ENCODE measurements around the gene CLIP3. TPM values are rescaled to one million over a fixed set of nuclear protein-coding genes. Genes with fewer than 3 reads are reported as not detected.
A peak's percentile ranks its signal among the peaks of the same experiment; 100 is the strongest.

Gene CLIP3
- total and polyA plus RNA-seq, 7 experiments from 2014 or later = 1.1 to 5.2 (median 3.1) TPM

GRCh38 chr19:36001605-36002004, 31.1 kb downstream of the CLIP3 start:
- POLR2A ChIA-PET = interaction anchor here (1.0 kb wide), 1 partner anchor 93 kb away, joined by 3 read pairs; no protein-coding TSS in a partner anchor
- peaks cover 14 to 34% (median 20%) of the 10 kb centered on the region in 7 donors for H3K4me1 Mint-ChIP-seq

GRCh38 chr19:35996777-35997176, 35.9 kb downstream of the CLIP3 start:
- intact Hi-C loops (cut with micrococcal nuclease) = loop anchor here in 1 of 2 donors (5.0 kb wide), 2 partner anchors 44 to 216 kb away; partner anchors contain the start of gene ZNF565
- peaks cover 0 to 10% (median 0%) of the 10 kb centered on the region in 3 experiments for H3K36me3 ChIP-seq (ENCODE audit: control insufficient read depth in 2 of 3, insufficient read depth in 3 of 3, low read length in 3 of 3)
- H3K9me3 Mint-ChIP-seq = no peaks in the 10 kb centered on the region
- H3K27ac Mint-ChIP-seq = peak overlapping the region; percentile 71 to 91 (median 83)
- DNase-seq = no peak
- no peaks in the 10 kb centered on the region for H3K27me3 ChIP-seq (ENCODE audit: control insufficient read depth in 2 of 2, insufficient read depth in 2 of 2, low read length in 2 of 2)
- ChIA-PET POLR2A (interaction anchor here (0.6 to 2.7 kb wide), 4 partner anchors 44 to 148 kb away, joined by 5 to 11 read pairs (median 6); no protein-coding TSS in a partner anchor), CTCF (interaction anchor here (0.8 to 1.2 kb wide), 2 partner anchors 39 to 57 kb away, joined by 3 to 5 read pairs; partner anchors contain the start of gene THAP8)
- no peaks in the 10 kb centered on the region for H3K9me3 ChIP-seq (ENCODE audit: control insufficient read depth in 2 of 3, low read length in 3 of 3)
- H3K27me3 Mint-ChIP-seq = no peaks in the 10 kb centered on the region
- H3K4me1 Mint-ChIP-seq = peaks cover 22 to 51% (median 35%) of the 10 kb centered on the region in 7 donors
- H3K4me3 ChIP-seq (ENCODE audit: low read length) = peak overlapping the region; percentile 84
- peak overlapping the region; percentile 74 for H3K27ac ChIP-seq (ENCODE audit: low read depth, low read length)
- H3K36me3 Mint-ChIP-seq = peaks cover 0 to 7% (median 6%) of the 10 kb centered on the region in 5 donors
- H3K4me1 ChIP-seq (ENCODE audit: control insufficient read depth in 2 of 2, insufficient read depth in 2 of 2, low read length in 2 of 2) = peaks cover 11 to 16% of the 10 kb centered on the region in 2 donors
- no peak for ATAC-seq
- peak overlapping the region; percentile 84 to 99 (median 90) for H3K4me3 Mint-ChIP-seq

More at GRCh38 chr19:36001605-36002004, 31.1 kb downstream of the CLIP3 start:
- Histone ChIP-seq H3K36me3 (ENCODE audit: control insufficient read depth in 2 of 3, insufficient read depth in 3 of 3, low read length in 3 of 3) (peaks cover 0 to 10% (median 0%) of the 10 kb centered on the region in 3 experiments), H3K4me1 (ENCODE audit: control insufficient read depth in 2 of 2, insufficient read depth in 2 of 2, low read length in 2 of 2) (peaks cover 1 to 6% of the 10 kb centered on the region in 2 donors), H3K4me3 (ENCODE audit: low read length) (no peak overlapping the region), H3K27ac (ENCODE audit: low read depth, low read length) (no peak overlapping the region), H3K27me3 (ENCODE audit: control insufficient read depth in 2 of 2, insufficient read depth in 2 of 2, low read length in 2 of 2) (no peaks in the 10 kb centered on the region), H3K9me3 (ENCODE audit: control insufficient read depth in 2 of 3, low read length in 3 of 3) (no peaks in the 10 kb centered on the region)
- intact Hi-C loops (cut with micrococcal nuclease) = no loop called here
- no peak for ATAC-seq
- H3K27me3 Mint-ChIP-seq = no peaks in the 10 kb centered on the region
- peaks cover 0 to 10% (median 6%) of the 10 kb centered on the region in 5 donors for H3K36me3 Mint-ChIP-seq
- DNase-seq = no peak
- H3K27ac Mint-ChIP-seq = no peak overlapping the region
- H3K9me3 Mint-ChIP-seq = no peaks in the 10 kb centered on the region
- CTCF ChIA-PET = no interaction called here
- H3K4me3 Mint-ChIP-seq = no peak overlapping the region

- Mint-ChIP-seq H3K36me3 (peaks cover 0 to 7% (median 3%) of the 10 kb centered on the region in 5 donors), H3K9me3 (no peaks in the 10 kb centered on the region), H3K4me3 (peak within 1 kb of the TSS; percentile 89 to 99 (median 96)), H3K27ac (peak within 1 kb of the TSS; percentile 90 to 97 (median 95)), H3K4me1 (peaks cover 22 to 44% (median 33%) of the 10 kb centered on the region in 7 donors), H3K27me3 (no peaks in the 10 kb centered on the region)
- peaks cover 11 to 16% of the 10 kb centered on the region in 2 donors for H3K4me1 ChIP-seq (ENCODE audit: control insufficient read depth in 2 of 2, insufficient read depth in 2 of 2, low read length in 2 of 2)
- ChIA-PET POLR2A (interaction anchor here (0.6 to 2.7 kb wide), 12 partner anchors 13 to 335 kb away, joined by 3 to 11 read pairs (median 3); partner anchors contain the start of genes ALKBH6, POLR2I, SYNE4 and TBCB), CTCF (interaction anchor here (0.6 to 1.2 kb wide), 3 partner anchors 37 to 81 kb away, joined by 3 to 5 read pairs (median 3); no protein-coding TSS in a partner anchor)
- H3K27ac ChIP-seq (ENCODE audit: low read depth, low read length) = peak within 1 kb of the TSS; percentile 74
- H3K27me3 ChIP-seq (ENCODE audit: control insufficient read depth in 2 of 2, insufficient read depth in 2 of 2, low read length in 2 of 2) = no peaks in the 10 kb centered on the region
- H3K9me3 ChIP-seq (ENCODE audit: control insufficient read depth in 2 of 3, low read length in 3 of 3) = no peaks in the 10 kb centered on the region
- H3K36me3 ChIP-seq (ENCODE audit: control insufficient read depth in 2 of 3, insufficient read depth in 3 of 3, low read length in 3 of 3) = no peaks in the 10 kb centered on the region
- intact Hi-C loops (cut with micrococcal nuclease) = loop anchor here (1.0 to 5.0 kb wide), 7 partner anchors 19 to 217 kb away; partner anchors contain the start of genes ALKBH6 (in 2 of the 2), THAP8 (in 2 of the 2), WDR62 (in 2 of the 2) and TBCB (in 1 of the 2)
- peak within 1 kb of the TSS; percentile 84 for H3K4me3 ChIP-seq (ENCODE audit: low read length)
- DNase-seq = peak; percentile 77 to 94 (median 87)
- peak; percentile 96 for ATAC-seq
These were observed 37.4 kb downstream of the CLIP3 start, which contains the start of gene SDHAF1 for GRCh38 chr19:35995048-35995993. SDHAF1 (plus strand) TSS chr19:35995188; CDS start chr19:35995275, 87 bp downstream.

GRCh38 chr19:35993923-35994598, 38.6 kb downstream of the CLIP3 start:
- Mint-ChIP-seq H3K4me3 (peak overlapping the region; percentile 71 to 96 (median 86)), H3K27ac (peak overlapping the region in 7 of 9 donors; percentile 38 to 93 (median 78)), H3K27me3 (no peaks in the 10 kb centered on the region), H3K9me3 (no peaks in the 10 kb centered on the region), H3K4me1 (peaks cover 18 to 33% (median 27%) of the 10 kb centered on the region in 7 donors), H3K36me3 (peaks cover 0 to 7% (median 3%) of the 10 kb centered on the region in 5 donors)
- DNase-seq (peak in 2 of 9 donors; percentile 15 to 34), ATAC-seq (no peak)
- H3K4me3 ChIP-seq (ENCODE audit: low read length) = peak overlapping the region; percentile 16
- H3K9me3 ChIP-seq (ENCODE audit: control insufficient read depth in 2 of 3, low read length in 3 of 3) = no peaks in the 10 kb centered on the region
- H3K27ac ChIP-seq (ENCODE audit: low read depth, low read length) = peak overlapping the region; percentile 74
- no peaks in the 10 kb centered on the region for H3K27me3 ChIP-seq (ENCODE audit: control insufficient read depth in 2 of 2, insufficient read depth in 2 of 2, low read length in 2 of 2)
- ChIA-PET POLR2A (interaction anchor here (0.6 to 2.7 kb wide), 10 partner anchors 14 to 246 kb away, joined by 3 to 11 read pairs (median 4); partner anchors contain the start of genes ALKBH6, LIN37, POLR2I and SYNE4), CTCF (interaction anchor here (1.4 kb wide), 1 partner anchor 18 kb away, joined by 4 read pairs; no protein-coding TSS in a partner anchor)
- peaks cover 11 to 15% of the 10 kb centered on the region in 2 donors for H3K4me1 ChIP-seq (ENCODE audit: control insufficient read depth in 2 of 2, insufficient read depth in 2 of 2, low read length in 2 of 2)
- intact Hi-C loops (cut with micrococcal nuclease) = no loop called here
- H3K36me3 ChIP-seq (ENCODE audit: control insufficient read depth in 2 of 3, insufficient read depth in 3 of 3, low read length in 3 of 3) = no peaks in the 10 kb centered on the region

GRCh38 chr19:35992907-35993765, 39.5 kb downstream of the CLIP3 start:
- H3K4me3 Mint-ChIP-seq = peak overlapping the region in 8 of 10 donors; percentile 4 to 93 (median 44)
- CTCF ChIA-PET = interaction anchor here (1.4 kb wide), 1 partner anchor 19 kb away, joined by 4 read pairs; no protein-coding TSS in a partner anchor
- peaks cover 11 to 12% of the 10 kb centered on the region in 2 donors for H3K4me1 ChIP-seq (ENCODE audit: control insufficient read depth in 2 of 2, insufficient read depth in 2 of 2, low read length in 2 of 2)
- no peak for DNase-seq
- no peak overlapping the region for H3K4me3 ChIP-seq (ENCODE audit: low read length)
- H3K27me3 Mint-ChIP-seq = peaks cover 0 to 9% (median 0%) of the 10 kb centered on the region in 5 donors
- POLR2A ChIA-PET = interaction anchor here (0.9 to 1.8 kb wide), 4 partner anchors 21 to 245 kb away, joined by 3 to 9 read pairs (median 6); partner anchors contain the start of genes ALKBH6 and LIN37
- intact Hi-C loops (cut with micrococcal nuclease) = no loop called here
- H3K27ac ChIP-seq (ENCODE audit: low read depth, low read length) = no peak overlapping the region
- H3K9me3 Mint-ChIP-seq = peaks cover 0 to 4% (median 0%) of the 10 kb centered on the region in 11 donors
- no peaks in the 10 kb centered on the region for H3K9me3 ChIP-seq (ENCODE audit: control insufficient read depth in 2 of 3, low read length in 3 of 3)
- peak overlapping the region in 1 of 9 donors; percentile 38 for H3K27ac Mint-ChIP-seq
- H3K27me3 ChIP-seq (ENCODE audit: control insufficient read depth in 2 of 2, insufficient read depth in 2 of 2, low read length in 2 of 2) = no peaks in the 10 kb centered on the region
- H3K4me1 Mint-ChIP-seq = peaks cover 18 to 33% (median 27%) of the 10 kb centered on the region in 7 donors
- H3K36me3 Mint-ChIP-seq = peaks cover 0 to 7% (median 3%) of the 10 kb centered on the region in 5 donors
- no peak for ATAC-seq
- no peaks in the 10 kb centered on the region for H3K36me3 ChIP-seq (ENCODE audit: control insufficient read depth in 2 of 3, insufficient read depth in 3 of 3, low read length in 3 of 3)
